Transverse colon (tissue), 4 donors: ENCODE data around the gene ZNF76.

Experiments
- POLR2AphosphoS5 ChIP-seq, 3 donors: sonication (generic); formaldehyde crosslinking; IDR thresholded peaks; one replicate each; pipeline ENCODE4 v1.6.1; 2016; ENCODE audit warnings: antibody characterized with exemption in 3 of 3
- TF ChIP-seq, protein P1 (sequence below), 5 experiments: fragments of 200-600 bp in 3 of 5; fragments of 450-650 bp in 2 of 5; sonication (generic) in 3 of 5; IDR thresholded peaks; 1 replicate in 2 of 5; 2 replicates in 3 of 5; pipeline ENCODE4 v1.5.1; 2016 to 2017; ENCODE audit warnings: antibody characterized with exemption in 5 of 5, inconsistent platforms in 3 of 5, mild to moderate bottlenecking in 2 of 5, moderate library complexity in 1 of 5

DNA sequence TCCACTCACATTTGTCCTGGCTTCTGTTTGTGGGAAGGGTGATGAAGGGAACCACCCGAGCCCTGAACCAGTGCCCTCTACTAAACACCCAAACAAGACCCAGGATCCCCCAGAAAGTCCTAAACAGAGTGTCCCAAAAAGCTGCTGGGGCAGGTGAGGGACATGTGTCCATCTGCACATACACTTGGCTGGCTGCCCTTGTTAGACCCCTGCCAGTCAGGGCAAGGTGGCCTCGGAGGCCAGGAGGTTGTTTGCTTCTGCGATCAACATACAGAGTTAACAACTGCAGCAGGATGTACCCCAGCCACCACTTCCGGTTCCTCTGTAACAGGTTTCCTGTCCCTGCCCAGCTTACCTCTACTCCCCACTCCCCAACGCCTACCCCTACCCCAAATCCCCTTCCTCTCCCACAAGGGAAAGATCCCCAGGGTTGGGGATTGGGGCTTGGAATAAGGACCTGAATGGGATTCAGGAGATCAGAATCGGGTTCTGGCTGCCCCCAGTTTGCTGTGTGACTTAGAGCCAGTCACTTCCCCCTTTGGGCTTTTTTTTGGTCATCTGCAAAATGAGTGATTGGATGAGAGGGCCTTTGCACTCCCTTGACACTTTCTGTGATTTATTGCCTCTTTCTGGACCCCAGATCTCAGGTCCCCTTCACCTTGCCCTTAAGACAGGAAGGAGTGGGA lies 52.0 kb downstream of the ZNF76 start:
- TF ChIP-seq, protein P1, sequence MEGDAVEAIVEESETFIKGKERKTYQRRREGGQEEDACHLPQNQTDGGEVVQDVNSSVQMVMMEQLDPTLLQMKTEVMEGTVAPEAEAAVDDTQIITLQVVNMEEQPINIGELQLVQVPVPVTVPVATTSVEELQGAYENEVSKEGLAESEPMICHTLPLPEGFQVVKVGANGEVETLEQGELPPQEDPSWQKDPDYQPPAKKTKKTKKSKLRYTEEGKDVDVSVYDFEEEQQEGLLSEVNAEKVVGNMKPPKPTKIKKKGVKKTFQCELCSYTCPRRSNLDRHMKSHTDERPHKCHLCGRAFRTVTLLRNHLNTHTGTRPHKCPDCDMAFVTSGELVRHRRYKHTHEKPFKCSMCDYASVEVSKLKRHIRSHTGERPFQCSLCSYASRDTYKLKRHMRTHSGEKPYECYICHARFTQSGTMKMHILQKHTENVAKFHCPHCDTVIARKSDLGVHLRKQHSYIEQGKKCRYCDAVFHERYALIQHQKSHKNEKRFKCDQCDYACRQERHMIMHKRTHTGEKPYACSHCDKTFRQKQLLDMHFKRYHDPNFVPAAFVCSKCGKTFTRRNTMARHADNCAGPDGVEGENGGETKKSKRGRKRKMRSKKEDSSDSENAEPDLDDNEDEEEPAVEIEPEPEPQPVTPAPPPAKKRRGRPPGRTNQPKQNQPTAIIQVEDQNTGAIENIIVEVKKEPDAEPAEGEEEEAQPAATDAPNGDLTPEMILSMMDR (IDR thresholded peaks at IDR 0.05) = no peak
- no peak for TF ChIP-seq POLR2AphosphoS5 (IDR thresholded peaks at IDR 0.05)
